PC-3 (cell line): Measurements from ENCODE around the gene MAFF.

Experiments used
- EZH2 ChIP-seq: fragments of 300-600 bp; sonication (generic); IDR thresholded peaks from one replicate; pipeline ENCODE4 v1.6.1; 2017; ENCODE audit warnings: antibody characterized with exemption, mild to moderate bottlenecking, low read length; ENCODE audit not compliant: unreplicated experiment
- EZH2phosphoT487 ChIP-seq: fragments of 300-600 bp; sonication (generic); IDR thresholded peaks from 2 replicates; pipeline ENCODE4 v1.6.1; 2018; ENCODE audit warnings: mild to moderate bottlenecking, antibody characterized with exemption, low read length, borderline replicate concordance
- TF ChIP-seq, protein P1 (sequence below): fragments of 300-600 bp; sonication (generic); conservative IDR thresholded peaks from 2 replicates; pipeline ENCODE4 v1.5.1; 2017; ENCODE audit warnings: antibody characterized with exemption, low read depth, mild to moderate bottlenecking, low read length

GRCh38 chr22:38176170-38176741 lies 25.5 kb upstream of the MAFF start:
- TF ChIP-seq EZH2: no peak
- TF ChIP-seq, protein P1, sequence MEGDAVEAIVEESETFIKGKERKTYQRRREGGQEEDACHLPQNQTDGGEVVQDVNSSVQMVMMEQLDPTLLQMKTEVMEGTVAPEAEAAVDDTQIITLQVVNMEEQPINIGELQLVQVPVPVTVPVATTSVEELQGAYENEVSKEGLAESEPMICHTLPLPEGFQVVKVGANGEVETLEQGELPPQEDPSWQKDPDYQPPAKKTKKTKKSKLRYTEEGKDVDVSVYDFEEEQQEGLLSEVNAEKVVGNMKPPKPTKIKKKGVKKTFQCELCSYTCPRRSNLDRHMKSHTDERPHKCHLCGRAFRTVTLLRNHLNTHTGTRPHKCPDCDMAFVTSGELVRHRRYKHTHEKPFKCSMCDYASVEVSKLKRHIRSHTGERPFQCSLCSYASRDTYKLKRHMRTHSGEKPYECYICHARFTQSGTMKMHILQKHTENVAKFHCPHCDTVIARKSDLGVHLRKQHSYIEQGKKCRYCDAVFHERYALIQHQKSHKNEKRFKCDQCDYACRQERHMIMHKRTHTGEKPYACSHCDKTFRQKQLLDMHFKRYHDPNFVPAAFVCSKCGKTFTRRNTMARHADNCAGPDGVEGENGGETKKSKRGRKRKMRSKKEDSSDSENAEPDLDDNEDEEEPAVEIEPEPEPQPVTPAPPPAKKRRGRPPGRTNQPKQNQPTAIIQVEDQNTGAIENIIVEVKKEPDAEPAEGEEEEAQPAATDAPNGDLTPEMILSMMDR: no peak
- TF ChIP-seq EZH2phosphoT487: no peak
